Measurements from ENCODE around the gene TASL.

DNA sequence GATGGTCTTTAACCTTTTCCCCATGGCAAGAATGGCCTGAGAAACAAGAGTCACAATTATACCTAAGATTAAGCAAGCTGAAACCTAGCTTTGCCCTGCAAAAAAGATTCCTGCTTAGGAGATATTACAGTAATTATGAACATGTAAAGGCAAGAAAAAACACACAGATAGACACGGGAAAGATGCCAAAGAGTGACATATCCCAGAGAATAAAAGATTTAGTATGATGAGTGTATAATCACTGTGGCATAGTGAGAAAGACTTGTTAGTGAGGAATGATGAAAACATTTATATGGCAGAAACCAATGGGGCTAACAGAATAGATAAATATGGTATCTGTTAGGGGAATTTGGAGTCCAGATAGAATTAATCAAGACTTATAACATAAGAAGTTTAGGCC lies 29.6 kb upstream of the TASL start:
- TF ChIP-seq ZFP3 (CRISPR knock-in tag; IDR thresholded peaks at IDR 0.05): no peak
- no peak for TF ChIP-seq ISL1 (CRISPR knock-in tag; IDR thresholded peaks at IDR 0.05)
- TF ChIP-seq, protein P1, sequence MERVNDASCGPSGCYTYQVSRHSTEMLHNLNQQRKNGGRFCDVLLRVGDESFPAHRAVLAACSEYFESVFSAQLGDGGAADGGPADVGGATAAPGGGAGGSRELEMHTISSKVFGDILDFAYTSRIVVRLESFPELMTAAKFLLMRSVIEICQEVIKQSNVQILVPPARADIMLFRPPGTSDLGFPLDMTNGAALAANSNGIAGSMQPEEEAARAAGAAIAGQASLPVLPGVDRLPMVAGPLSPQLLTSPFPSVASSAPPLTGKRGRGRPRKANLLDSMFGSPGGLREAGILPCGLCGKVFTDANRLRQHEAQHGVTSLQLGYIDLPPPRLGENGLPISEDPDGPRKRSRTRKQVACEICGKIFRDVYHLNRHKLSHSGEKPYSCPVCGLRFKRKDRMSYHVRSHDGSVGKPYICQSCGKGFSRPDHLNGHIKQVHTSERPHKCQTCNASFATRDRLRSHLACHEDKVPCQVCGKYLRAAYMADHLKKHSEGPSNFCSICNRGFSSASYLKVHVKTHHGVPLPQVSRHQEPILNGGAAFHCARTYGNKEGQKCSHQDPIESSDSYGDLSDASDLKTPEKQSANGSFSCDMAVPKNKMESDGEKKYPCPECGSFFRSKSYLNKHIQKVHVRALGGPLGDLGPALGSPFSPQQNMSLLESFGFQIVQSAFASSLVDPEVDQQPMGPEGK (CRISPR knock-in tag; IDR thresholded peaks at IDR 0.05; ENCODE audit: borderline replicate concordance): no peak

All from SK-N-SH treated with all-trans-retinoic acid at 6 μM for 48 hours (cell line).